AG04450 (cell line): ENCODE data around the gene PITRM1. TPM values are rescaled to one million over a fixed set of nuclear protein-coding genes. Genes with fewer than 3 reads are reported as not detected.

Experiments used
- CTCF ChIA-PET: fragments of 300-600, 350-600 bp; formaldehyde crosslinking; extraction: SDS; loops from one replicate; lab custom pipeline; 2022; ENCODE audit warnings: antibody characterized with exemption, inconsistent platforms; lab: Charles Lee
- POLR2A ChIA-PET: fragments of 350-600 bp; formaldehyde crosslinking; extraction: SDS; loops from one replicate; lab custom pipeline; 2021; ENCODE audit warnings: antibody characterized with exemption, inconsistent platforms; lab: Yijun Ruan, JAX
- DNase-seq: peaks from one replicate; pipeline ENCODE4 v3.0.0-alpha.2; 2011; ENCODE audit warnings: low read depth, low spot score
- H3K27ac ChIP-seq: one replicate; pipeline ENCODE4 v1.5.1; 2012; ENCODE audit warnings: low read depth, low read length, control low read depth
- H3K27me3 ChIP-seq: one replicate; pipeline ENCODE4 v1.6.0; 2012; ENCODE audit warnings: low read length; ENCODE audit not compliant: control insufficient read depth, insufficient read depth
- H3K4me3 ChIP-seq: 2 replicates; pipeline ENCODE4 v1.5.1; 2011; ENCODE audit warnings: mild to moderate bottlenecking, low read depth, low read length, control low read depth
- H3K9me3 ChIP-seq: 2 replicates; pipeline ENCODE4 v1.5.1; 2012; ENCODE audit warnings: low read length; ENCODE audit not compliant: control insufficient read depth, insufficient read depth
- CTCF ChIP-seq: IDR thresholded peaks from 2 replicates; pipeline ENCODE4 v1.5.1; 2011; ENCODE audit warnings: low read depth, low read length, control low read depth, inconsistent platforms
- polyA plus RNA-seq: library from polyadenylated mRNA; depleted of rRNA; stranded (reverse); fragments of >200 nt; gene quantifications from 2 replicates; pipeline ENCODE4 v1.2.3, GENCODE V29; 2011

The PITRM1 gene
- polyA plus RNA-seq, 1 experiment, result 52.8 TPM

DNA sequence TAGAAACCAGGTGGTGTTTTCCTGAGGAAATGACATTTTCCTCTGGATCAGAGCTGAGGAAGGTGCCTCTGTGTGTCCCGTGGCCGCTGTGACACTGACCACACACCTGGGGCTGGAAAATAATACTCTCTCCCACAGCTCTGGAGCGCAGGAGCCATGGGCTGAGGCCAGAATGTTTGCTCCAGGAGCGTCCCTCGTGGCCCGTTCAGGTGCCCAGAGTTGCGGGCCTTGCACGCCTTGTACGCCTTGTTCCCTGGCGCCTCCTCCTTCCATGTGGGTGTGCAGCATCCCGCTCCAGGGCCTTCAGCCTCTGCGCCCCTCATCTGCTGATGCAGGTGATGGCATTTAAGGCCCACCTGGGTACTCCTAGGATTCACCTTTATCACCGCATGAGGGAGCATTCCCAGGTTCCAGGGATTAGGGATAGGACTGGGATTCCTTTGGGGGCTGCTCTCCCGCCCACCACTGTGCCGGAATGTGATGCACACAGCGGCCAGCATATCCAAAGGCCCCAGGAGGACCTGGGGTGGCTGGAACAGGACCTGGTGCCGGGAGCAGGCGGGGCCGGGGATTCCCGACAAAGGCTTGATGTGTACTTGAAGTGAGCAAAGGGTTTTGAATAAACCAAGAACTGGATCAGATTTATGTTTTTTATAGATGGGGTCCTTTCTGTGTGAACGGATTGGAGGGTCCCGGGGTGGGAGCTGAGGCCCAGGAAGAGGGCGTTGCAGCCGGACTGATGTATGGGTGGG lies 44.0 kb downstream of the PITRM1 start:
- POLR2A ChIA-PET, result no interaction called here
- peaks cover 20% of the 10 kb centered on the region for H3K9me3 ChIP-seq
- no peak for TF ChIP-seq CTCF
- CTCF ChIA-PET, result no interaction called here
- H3K27me3 ChIP-seq, result no peaks in the 10 kb centered on the region
- no peak overlapping the region for H3K4me3 ChIP-seq
- DNase-seq, result no peak
- no peak overlapping the region for H3K27ac ChIP-seq

- POLR2A ChIA-PET, result no interaction called here
- TF ChIP-seq CTCF, result no peak
- Histone ChIP-seq H3K27ac (no peak overlapping the region), H3K27me3 (no peaks in the 10 kb centered on the region), H3K4me3 (no peak overlapping the region), H3K9me3 (peaks cover 20% of the 10 kb centered on the region)
- DNase-seq, result no peak
- CTCF ChIA-PET, result no interaction called here
Observed at GRCh38 chr10:3127921-3128320, 44.7 kb downstream of the PITRM1 start.

- Histone ChIP-seq H3K9me3 (peaks cover 20% of the 10 kb centered on the region), H3K4me3 (no peak overlapping the region), H3K27me3 (no peaks in the 10 kb centered on the region), H3K27ac (no peak overlapping the region)
- CTCF ChIA-PET, result no interaction called here
- TF ChIP-seq CTCF, result no peak
- no peak for DNase-seq
- POLR2A ChIA-PET, result no interaction called here
Observed at GRCh38 chr10:3126741-3127346, 45.7 kb downstream of the PITRM1 start.

DNA sequence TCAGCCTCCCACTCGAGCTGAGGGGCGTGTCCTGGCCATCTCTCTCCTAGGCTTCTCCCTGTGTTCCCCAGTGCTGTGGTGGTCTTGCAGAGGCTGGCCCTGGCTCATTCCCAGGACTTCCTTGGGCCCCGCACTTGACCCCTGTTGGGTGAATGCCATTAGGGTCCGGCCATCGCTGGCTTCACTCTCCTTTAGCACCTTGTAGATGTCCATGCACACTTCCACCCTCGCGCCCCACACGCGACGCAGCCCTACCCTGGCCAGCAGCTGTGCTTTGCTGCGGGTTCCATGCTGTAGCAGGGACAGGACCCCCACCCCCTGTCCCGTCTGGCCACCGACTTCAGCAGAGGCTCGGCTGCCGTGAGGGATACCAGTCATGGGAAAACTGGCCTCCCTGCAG lies 46.3 kb downstream of the PITRM1 start:
- CTCF ChIA-PET, result no interaction called here
- Histone ChIP-seq H3K27ac (no peak overlapping the region), H3K27me3 (no peaks in the 10 kb centered on the region), H3K9me3 (peaks cover 20% of the 10 kb centered on the region), H3K4me3 (no peak overlapping the region)
- TF ChIP-seq CTCF, result no peak
- no peak for DNase-seq
- POLR2A ChIA-PET, result no interaction called here

GRCh38 chr10:3125527-3126170 lies 46.9 kb downstream of the PITRM1 start:
- Histone ChIP-seq H3K4me3 (no peak overlapping the region), H3K27ac (no peak overlapping the region), H3K9me3 (peaks cover 20% of the 10 kb centered on the region), H3K27me3 (no peaks in the 10 kb centered on the region)
- ChIA-PET CTCF (interaction anchor here (0.8 kb wide), 1 partner anchor 197 kb away, joined by 3 read pairs; no protein-coding TSS in a partner anchor), POLR2A (no interaction called here)
- TF ChIP-seq CTCF, result no peak
- DNase-seq, result no peak
